NB4 (cell line): ENCODE measurements around the gene NR2F1-AS1.

Experiments used
- TF ChIP-seq, protein P1 (sequence below): IDR thresholded peaks from one replicate; pipeline ENCODE4 v1.5.1; 2012; ENCODE audit warnings: low read depth, low read length
- TF ChIP-seq, protein P2 (sequence below): IDR thresholded peaks from 2 replicates; pipeline ENCODE4 v1.6.1; 2011; ENCODE audit warnings: low read depth, low read length

GRCh38 chr5:93476251-93476742, 104.7 kb downstream of the NR2F1-AS1 start:
- TF ChIP-seq, protein P1, sequence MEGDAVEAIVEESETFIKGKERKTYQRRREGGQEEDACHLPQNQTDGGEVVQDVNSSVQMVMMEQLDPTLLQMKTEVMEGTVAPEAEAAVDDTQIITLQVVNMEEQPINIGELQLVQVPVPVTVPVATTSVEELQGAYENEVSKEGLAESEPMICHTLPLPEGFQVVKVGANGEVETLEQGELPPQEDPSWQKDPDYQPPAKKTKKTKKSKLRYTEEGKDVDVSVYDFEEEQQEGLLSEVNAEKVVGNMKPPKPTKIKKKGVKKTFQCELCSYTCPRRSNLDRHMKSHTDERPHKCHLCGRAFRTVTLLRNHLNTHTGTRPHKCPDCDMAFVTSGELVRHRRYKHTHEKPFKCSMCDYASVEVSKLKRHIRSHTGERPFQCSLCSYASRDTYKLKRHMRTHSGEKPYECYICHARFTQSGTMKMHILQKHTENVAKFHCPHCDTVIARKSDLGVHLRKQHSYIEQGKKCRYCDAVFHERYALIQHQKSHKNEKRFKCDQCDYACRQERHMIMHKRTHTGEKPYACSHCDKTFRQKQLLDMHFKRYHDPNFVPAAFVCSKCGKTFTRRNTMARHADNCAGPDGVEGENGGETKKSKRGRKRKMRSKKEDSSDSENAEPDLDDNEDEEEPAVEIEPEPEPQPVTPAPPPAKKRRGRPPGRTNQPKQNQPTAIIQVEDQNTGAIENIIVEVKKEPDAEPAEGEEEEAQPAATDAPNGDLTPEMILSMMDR = no peak
- TF ChIP-seq, protein P2, sequence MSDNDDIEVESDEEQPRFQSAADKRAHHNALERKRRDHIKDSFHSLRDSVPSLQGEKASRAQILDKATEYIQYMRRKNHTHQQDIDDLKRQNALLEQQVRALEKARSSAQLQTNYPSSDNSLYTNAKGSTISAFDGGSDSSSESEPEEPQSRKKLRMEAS = no peak
